Sigmoid colon (tissue), 7 donors: ENCODE results near the gene USP33. TPM values are rescaled to one million over a fixed set of nuclear protein-coding genes. Genes with fewer than 3 reads are reported as not detected.

ENCODE experiments used
- DNase-seq: peaks from one replicate; pipeline ENCODE4 v3.0.0-alpha.2; 2019
- H3K27ac ChIP-seq, 4 donors: fragments of 200-600 bp; sonication (generic); one replicate each; pipeline ENCODE4 v1.5.1; 2016 to 2019; ENCODE audit warnings: mild to moderate bottlenecking in 1 of 4
- H3K27me3 ChIP-seq, 3 donors: fragments of 200-600 bp; sonication (generic); one replicate each; pipeline ENCODE4 v1.5.1; 2019; ENCODE audit warnings: mild to moderate bottlenecking in 1 of 3
- H3K36me3 ChIP-seq, 4 donors: fragments of 200-600 bp; sonication (generic); one replicate each; pipeline ENCODE4 v1.5.1; 2016 to 2019
- H3K4me1 ChIP-seq, 4 donors: fragments of 200-600 bp; sonication (generic); one replicate each; pipeline ENCODE4 v1.5.1; 2017 to 2019
- H3K4me3 ChIP-seq, 4 donors: fragments of 200-600 bp; sonication (generic); one replicate each; pipeline ENCODE4 v1.5.1; 2017 to 2019; ENCODE audit warnings: mild to moderate bottlenecking in 2 of 4, moderate library complexity in 1 of 4
- H3K9me3 ChIP-seq, 4 donors: fragments of 200-600 bp in 3 of 4; sonication (generic) in 3 of 4; one replicate each; pipeline versions ENCODE4 v1.5.1 to v1.6.1; 2013 to 2019
- CTCF ChIP-seq, 4 experiments: fragments of 450-650 bp in 3 of 4; fragments of 200-600 bp in 1 of 4; IDR thresholded peaks; one replicate each; pipeline ENCODE4 v1.5.1; 2016 to 2019; ENCODE audit warnings: antibody characterized with exemption in 4 of 4, mild to moderate bottlenecking in 3 of 4, moderate library complexity in 2 of 4
- EP300 ChIP-seq, 4 donors: sonication (generic); formaldehyde crosslinking; IDR thresholded peaks; one replicate each; pipeline ENCODE4 v1.6.1; 2017; ENCODE audit warnings: antibody characterized with exemption in 4 of 4
- POLR2A ChIP-seq, 2 donors: fragments of 450-650 bp; IDR thresholded peaks; one replicate each; pipeline ENCODE4 v1.6.1; 2016; ENCODE audit warnings: antibody characterized with exemption in 2 of 2, mild to moderate bottlenecking in 2 of 2, moderate library complexity in 2 of 2
- POLR2AphosphoS5 ChIP-seq, 4 donors: sonication (generic); formaldehyde crosslinking; IDR thresholded peaks; one replicate each; pipeline ENCODE4 v1.6.1; 2017; ENCODE audit warnings: antibody characterized with exemption in 4 of 4
- WGBS, 2 donors: extraction: QIAGEN DNeasy Blood & Tissue Kit; methylation state at CpG; one replicate each; pipeline ENCODE4 v1.1.7; 2013; 5-methylcytosine and 5-hydroxymethylcytosine counted together
- intact Hi-C: fragments of 100-400 bp; cut with DNase I; formaldehyde crosslinking; loops from one replicate; pipeline ENCODE4 v1.15.1; 2023
- polyA plus RNA-seq, 3 donors: library from polyadenylated mRNA; stranded (reverse); fragments of 200-250 nt; gene quantifications; one replicate each; pipeline ENCODE4 v1.2.3, GENCODE V29; 2013
- total RNA-seq, 4 donors: library from RNA; depleted of rRNA; stranded (reverse); fragments of >200 nt; gene quantifications; one replicate each; pipeline ENCODE4 v1.1.0, GENCODE V29; 2016
- donor health status: healthy with polysubstance abuse.
- donor health status: Bipolar disorder and iron deficiency.
- donor health status: healthy.

Gene USP33
- total and polyA plus RNA-seq, 7 donors: 23.4 to 81.6 (median 47.5) TPM

GRCh38 chr1:77673716-77674355, 85.8 kb downstream of the USP33 start:
- Histone ChIP-seq H3K36me3 (no peaks in the 10 kb centered on the region), H3K27me3 (no peaks in the 10 kb centered on the region), H3K4me3 (no peak overlapping the region), H3K27ac (no peak overlapping the region), H3K4me1 (peaks cover 0 to 71% (median 50%) of the 10 kb centered on the region in 4 donors), H3K9me3 (no peaks in the 10 kb centered on the region)
- TF ChIP-seq POLR2AphosphoS5 (IDR thresholded peaks at IDR 0.05): no peak
- no peak for TF ChIP-seq CTCF (IDR thresholded peaks at IDR 0.05)
- TF ChIP-seq EP300 (IDR thresholded peaks at IDR 0.05): no peak
- no peak for TF ChIP-seq POLR2A (IDR thresholded peaks at IDR 0.05)
- DNase-seq: no peak
- intact Hi-C loops: no loop called here
- 42 to 80% methylated on average over 1 of the region's 1 CpG for whole genome bisulfite sequencing, 2 donors

- no peaks in the 10 kb centered on the region for H3K36me3 ChIP-seq
- H3K27me3 ChIP-seq: no peaks in the 10 kb centered on the region
- H3K9me3 ChIP-seq: no peaks in the 10 kb centered on the region
- no peak for DNase-seq
- intact Hi-C loops: no loop called here
- TF ChIP-seq POLR2AphosphoS5 (IDR thresholded peaks at IDR 0.05) (no peak), CTCF (IDR thresholded peaks at IDR 0.05) (no peak), EP300 (IDR thresholded peaks at IDR 0.05) (no peak), POLR2A (IDR thresholded peaks at IDR 0.05) (no peak)
- H3K4me1 ChIP-seq: peaks cover 0 to 66% (median 43%) of the 10 kb centered on the region in 4 donors
- no peak overlapping the region for H3K4me3 ChIP-seq
- WGBS, 2 donors: 86 to 91% methylated on average over 6 of the region's 6 CpGs
- H3K27ac ChIP-seq: no peak overlapping the region
Measured at GRCh38 chr1:77673030-77673429, 86.6 kb downstream of the USP33 start.

- TF ChIP-seq EP300 (IDR thresholded peaks at IDR 0.05): no peak
- TF ChIP-seq POLR2A (IDR thresholded peaks at IDR 0.05): no peak
- TF ChIP-seq CTCF (IDR thresholded peaks at IDR 0.05): no peak
Measured at GRCh38 chr1:77672374-77672773, 87.3 kb downstream of the USP33 start.

GRCh38 chr1:77671836-77672235, 87.8 kb downstream of the USP33 start:
- Histone ChIP-seq H3K9me3 (no peaks in the 10 kb centered on the region), H3K4me1 (peaks cover 0 to 68% (median 37%) of the 10 kb centered on the region in 4 donors), H3K36me3 (no peaks in the 10 kb centered on the region), H3K27me3 (no peaks in the 10 kb centered on the region), H3K27ac (no peak overlapping the region), H3K4me3 (no peak overlapping the region)
- 77 to 78% methylated on average over 5 of the region's 5 CpGs for WGBS, 2 donors
- DNase-seq: no peak
- TF ChIP-seq POLR2AphosphoS5 (IDR thresholded peaks at IDR 0.05) (no peak), POLR2A (IDR thresholded peaks at IDR 0.05) (no peak), CTCF (IDR thresholded peaks at IDR 0.05) (no peak), EP300 (IDR thresholded peaks at IDR 0.05) (no peak)
- intact Hi-C loops: no loop called here

More at GRCh38 chr1:77672374-77672773, 87.3 kb downstream of the USP33 start:
- H3K27me3 ChIP-seq: no peaks in the 10 kb centered on the region
- no peaks in the 10 kb centered on the region for H3K9me3 ChIP-seq
- H3K36me3 ChIP-seq: no peaks in the 10 kb centered on the region
- DNase-seq: no peak
- H3K4me3 ChIP-seq: no peak overlapping the region
- intact Hi-C loops: no loop called here
- H3K27ac ChIP-seq: no peak overlapping the region
- H3K4me1 ChIP-seq: peaks cover 0 to 64% (median 40%) of the 10 kb centered on the region in 4 donors
- 79 to 87% methylated on average over 2 of the region's 2 CpGs for WGBS, 2 donors

GRCh38 chr1:77670330-77670729, 89.3 kb downstream of the USP33 start:
- no peak for DNase-seq
- H3K36me3 ChIP-seq: no peaks in the 10 kb centered on the region
- intact Hi-C loops: no loop called here
- no peak overlapping the region for H3K27ac ChIP-seq
- TF ChIP-seq CTCF (IDR thresholded peaks at IDR 0.05): no peak
- no peak for TF ChIP-seq EP300 (IDR thresholded peaks at IDR 0.05)
- no peak for TF ChIP-seq POLR2A (IDR thresholded peaks at IDR 0.05)
- no peak for TF ChIP-seq POLR2AphosphoS5 (IDR thresholded peaks at IDR 0.05)
- H3K9me3 ChIP-seq: no peaks in the 10 kb centered on the region
- peaks cover 0 to 73% (median 38%) of the 10 kb centered on the region in 4 donors for H3K4me1 ChIP-seq
- no peaks in the 10 kb centered on the region for H3K27me3 ChIP-seq
- H3K4me3 ChIP-seq: no peak overlapping the region
- WGBS, 2 donors: 88 to 91% methylated on average over 7 of the region's 7 CpGs
